Sciatic nerve (tissue), 2 donors: ENCODE data around the gene PRKAG2. TPM values are rescaled to one million over a fixed set of nuclear protein-coding genes. Genes with fewer than 3 reads are reported as not detected.
A peak's percentile ranks its signal among the peaks of the same experiment; 100 is the strongest.

Source experiments
- ATAC-seq: fragments of 200-7000 bp; cut with Tn5 transposase; one replicate; pipeline ENCODE4 v1.9.1; 2020; ENCODE audit warnings: mild to moderate bottlenecking, moderate library complexity
- DNase-seq: peaks from one replicate; pipeline ENCODE4 v3.0.0-alpha.2; 2020; ENCODE audit warnings: low spot score
- intact Hi-C: fragments of 100-400 bp; cut with DNase I; formaldehyde crosslinking; loops from one replicate; pipeline ENCODE4 v1.14.2; 2022
- total RNA-seq: library from RNA; stranded (reverse); fragmentation: NEBNext Ultra II Directional; extraction: Animal tissue kit (Norgen Biotek cat#: 25700); gene quantifications from one replicate; pipeline ENCODE4 v1.2.1, GENCODE V29; 2021
- donor health status: DM: no; HTN: no; CAD: no.
- donor health status: DM: no; HTN: no; CAD: no.

Gene PRKAG2
- total RNA-seq, 1 donor from 2014 or later, result 31.5 TPM

DNA sequence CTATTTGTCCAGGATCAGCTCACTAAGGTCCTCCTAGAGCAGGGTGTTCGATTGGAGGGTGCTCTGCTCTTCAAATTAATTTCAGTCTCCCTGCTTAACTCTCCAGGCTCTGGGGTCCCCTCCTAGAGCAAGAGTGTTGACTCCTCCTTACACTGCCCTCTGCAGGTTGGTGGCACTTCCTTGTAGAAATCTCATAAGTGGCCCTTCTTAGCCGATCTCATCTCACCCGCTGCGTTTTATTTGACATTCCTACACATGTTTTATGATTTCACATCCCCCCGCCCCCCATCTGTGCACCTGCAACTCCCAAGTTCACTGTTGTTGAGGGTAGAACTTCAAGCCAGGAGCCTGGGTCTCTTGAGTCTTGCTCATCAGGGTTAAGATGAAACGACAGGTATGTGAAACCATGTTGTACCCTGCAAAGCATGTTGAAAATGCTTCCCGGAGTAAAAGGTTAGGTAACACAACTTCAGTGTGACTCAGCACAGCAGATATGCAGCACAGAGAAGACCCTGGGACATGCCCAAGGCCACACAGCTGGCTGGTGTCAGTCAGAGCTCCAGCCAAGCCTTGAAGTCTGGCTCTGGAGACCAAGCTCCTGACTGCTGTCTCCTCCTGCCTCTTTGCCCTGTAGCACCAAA lies 171.2 kb downstream of the PRKAG2 start:
- DNase-seq (no peak), ATAC-seq (peak; percentile 34)
- intact Hi-C loops, result no loop called here

DNA sequence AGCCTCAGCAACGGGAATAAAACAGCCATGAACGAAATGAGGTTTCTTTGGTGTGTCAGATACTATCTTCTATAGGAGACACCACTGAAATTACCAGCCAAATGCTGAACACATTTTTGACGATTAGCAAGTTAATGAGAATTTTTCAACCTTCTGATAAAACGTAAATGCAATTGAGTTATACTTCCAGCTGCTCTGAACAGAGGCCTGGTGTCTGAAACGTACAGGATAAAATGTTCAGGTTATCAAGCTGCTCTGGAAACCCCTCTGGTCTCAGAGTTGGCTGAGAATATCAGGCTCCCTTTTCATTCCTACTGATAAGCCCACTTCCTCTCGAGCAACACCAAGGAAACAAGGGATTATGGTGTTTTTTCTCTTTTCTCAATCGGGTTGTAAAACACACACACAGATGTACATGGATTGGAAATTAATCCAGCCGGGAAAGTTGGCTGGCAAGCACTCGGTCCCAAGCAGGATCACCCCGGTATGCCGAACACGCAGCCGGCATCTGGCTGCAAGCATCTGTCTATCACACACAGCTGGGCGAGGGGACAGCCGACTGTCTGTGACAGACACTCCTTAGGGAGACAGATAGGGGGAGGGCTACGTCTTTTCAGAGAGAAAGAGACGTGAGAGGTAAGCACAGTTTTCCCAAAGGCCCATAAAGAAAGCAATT lies 171.8 kb downstream of the PRKAG2 start:
- ATAC-seq (no peak), DNase-seq (no peak)
- intact Hi-C loops, result no loop called here

DNA sequence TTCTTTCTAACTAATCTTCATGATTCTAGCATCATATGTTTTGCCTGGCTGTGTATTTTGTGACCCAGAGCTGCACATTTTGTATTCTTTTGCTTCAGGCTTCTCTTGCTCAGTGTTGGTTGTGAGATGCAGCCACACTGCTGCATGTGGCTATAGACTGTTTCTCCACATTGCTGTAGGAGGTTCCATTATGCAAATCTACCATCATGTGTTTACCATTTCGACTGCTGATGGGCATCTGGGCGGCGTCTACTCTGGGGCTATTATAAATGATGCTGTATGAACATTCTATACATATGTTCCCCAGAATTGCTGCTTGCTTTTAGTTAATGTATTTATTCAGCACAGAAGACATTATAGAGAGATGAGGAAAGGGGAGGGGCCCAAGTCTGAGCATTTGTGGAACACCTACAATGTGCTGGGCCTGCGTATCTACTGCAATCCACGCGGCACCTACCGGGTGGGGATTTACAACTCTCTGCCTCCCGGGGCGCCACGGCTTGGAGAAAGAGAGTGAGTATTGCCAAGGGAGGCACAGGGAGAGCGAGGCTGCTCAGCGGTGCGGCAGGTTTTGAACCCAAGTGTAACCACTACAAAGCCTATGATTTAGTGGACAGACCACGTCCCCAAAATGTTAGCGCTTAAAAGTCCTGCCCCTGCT lies 172.5 kb downstream of the PRKAG2 start:
- no peak for DNase-seq
- ATAC-seq, result no peak
- intact Hi-C loops, result no loop called here

GRCh38 chr7:151702961-151703360 lies 174.0 kb downstream of the PRKAG2 start:
- ATAC-seq (no peak), DNase-seq (no peak)
- intact Hi-C loops, result no loop called here

- DNase-seq (no peak), ATAC-seq (peak; percentile 12)
- intact Hi-C loops, result no loop called here
These were observed 176.2 kb downstream of the PRKAG2 start for GRCh38 chr7:151700586-151701165.

GRCh38 chr7:151699928-151700319 lies 177.0 kb downstream of the PRKAG2 start:
- ATAC-seq (no peak), DNase-seq (no peak)
- intact Hi-C loops, result no loop called here

DNA sequence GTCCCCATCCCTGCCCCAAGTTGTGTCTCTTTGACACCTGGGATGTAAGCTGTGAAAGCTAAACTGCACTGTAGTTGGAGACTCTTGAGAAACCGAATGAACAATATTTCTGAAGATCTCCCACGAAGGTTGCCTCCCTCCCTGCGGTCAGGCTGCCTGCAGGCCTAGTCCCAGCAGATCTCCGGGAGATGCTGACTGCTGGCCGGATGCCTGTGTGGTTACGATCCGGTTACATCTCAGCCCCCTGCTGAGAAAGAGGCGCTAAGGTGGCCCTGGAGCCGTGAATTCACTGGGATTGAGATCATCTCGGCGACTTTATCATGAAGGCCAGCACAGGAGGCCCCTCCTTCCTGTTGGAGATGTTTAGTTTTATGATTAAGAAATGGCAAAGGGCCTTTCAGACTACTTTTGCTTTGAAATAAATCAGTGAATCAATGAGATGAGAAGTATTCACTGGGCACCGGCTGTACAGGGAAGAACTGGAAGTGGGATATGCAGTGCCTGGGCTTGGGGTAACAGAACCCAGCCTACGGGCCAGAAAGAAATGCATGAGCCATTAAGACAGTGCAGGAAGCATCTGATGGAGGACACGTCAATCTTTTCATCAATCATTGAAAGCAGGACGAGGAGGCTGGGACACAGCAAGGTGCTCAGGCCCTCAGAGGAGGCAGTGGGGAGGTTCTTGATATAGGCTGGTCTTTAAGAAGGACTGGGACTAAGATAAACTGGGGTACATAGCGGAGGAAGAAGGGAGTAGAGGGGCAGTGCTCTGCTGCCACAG lies 177.6 kb downstream of the PRKAG2 start:
- intact Hi-C loops, result no loop called here
- peak; percentile 76 for DNase-seq
- peak; percentile 56 for ATAC-seq

DNA sequence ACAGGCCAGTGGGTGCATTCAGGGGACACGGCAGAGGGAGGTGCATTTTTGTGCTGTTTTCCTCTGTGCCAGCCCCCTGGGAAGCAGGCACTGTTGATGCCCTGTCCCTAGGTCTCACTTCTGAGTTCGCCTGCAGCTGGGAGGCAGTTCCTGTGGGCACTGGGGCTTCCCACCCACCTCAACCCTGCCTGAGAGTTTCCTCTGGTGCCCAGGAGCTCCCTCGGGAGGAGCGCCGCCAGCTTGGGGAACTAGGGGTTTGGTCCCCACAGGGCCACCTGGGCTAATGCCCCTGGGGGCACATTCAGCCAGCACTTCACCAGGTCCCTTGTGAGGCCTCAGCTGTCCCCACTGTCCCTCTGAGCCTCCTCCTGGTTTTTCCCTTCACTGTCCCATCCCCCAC lies 179.0 kb downstream of the PRKAG2 start:
- ATAC-seq (no peak), DNase-seq (no peak)
- intact Hi-C loops, result no loop called here

DNA sequence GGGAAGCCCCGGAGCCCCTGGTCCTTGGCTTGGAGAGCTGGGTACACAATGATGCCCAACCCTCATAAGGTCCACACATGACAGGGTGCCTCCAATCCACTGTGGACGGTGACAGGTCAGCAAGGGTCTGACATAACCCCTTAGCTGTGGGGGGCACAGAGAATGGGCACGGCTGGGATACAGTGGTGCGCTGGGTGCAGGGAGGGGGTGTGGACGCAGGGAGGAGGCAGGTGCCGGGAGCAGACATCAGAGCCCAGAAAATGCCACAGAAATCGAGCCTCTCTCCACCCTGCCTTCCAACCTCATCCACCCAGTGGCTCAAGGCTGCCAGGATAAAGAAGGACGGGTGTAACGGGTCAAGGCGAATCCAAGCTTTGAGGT lies 179.4 kb downstream of the PRKAG2 start:
- no peak for DNase-seq
- intact Hi-C loops, result no loop called here
- ATAC-seq, result no peak

DNA sequence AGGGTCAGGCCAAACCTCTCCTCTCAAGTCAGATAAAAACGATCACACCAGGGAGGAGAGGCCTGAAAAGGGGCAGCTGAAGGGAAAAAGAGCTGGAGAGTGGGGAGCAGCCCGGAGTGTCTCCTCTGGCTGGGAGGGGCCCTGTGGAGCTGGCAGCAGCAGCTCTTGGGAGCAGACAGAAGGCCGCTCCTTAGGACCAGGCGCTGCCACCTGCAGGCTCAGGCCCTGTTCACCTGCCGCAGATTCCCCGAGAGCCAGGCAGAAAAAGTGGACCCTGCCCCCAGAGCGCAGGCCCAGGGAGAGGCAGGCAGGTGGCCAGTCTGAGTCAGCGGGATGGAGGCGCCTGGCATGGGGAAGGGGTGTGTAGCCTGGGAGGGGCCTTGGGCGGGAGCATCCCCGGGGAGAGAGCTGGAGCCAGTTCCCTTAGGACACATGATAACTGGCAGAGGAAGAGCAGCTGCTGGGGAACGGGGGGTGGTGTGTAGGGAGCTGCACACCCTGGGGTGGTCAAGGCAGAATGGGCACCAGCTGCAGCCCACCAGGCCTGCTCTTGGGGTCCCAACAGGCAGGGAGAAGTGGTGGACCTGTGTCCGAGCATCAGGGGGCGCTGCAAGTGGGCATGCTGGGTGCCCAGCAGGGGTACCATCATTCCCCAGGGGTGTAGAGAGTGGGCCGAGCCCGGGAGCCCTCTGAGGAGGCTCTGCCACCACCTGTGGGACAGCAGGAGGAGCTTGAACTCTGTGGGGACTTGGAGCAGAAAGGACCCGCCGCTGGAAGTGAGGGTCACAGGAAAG lies 180.0 kb downstream of the PRKAG2 start:
- ATAC-seq (no peak), DNase-seq (no peak)
- intact Hi-C loops, result no loop called here

- DNase-seq (no peak), ATAC-seq (no peak)
- intact Hi-C loops, result no loop called here
These were observed 180.9 kb downstream of the PRKAG2 start for GRCh38 chr7:151695951-151696541.

DNA sequence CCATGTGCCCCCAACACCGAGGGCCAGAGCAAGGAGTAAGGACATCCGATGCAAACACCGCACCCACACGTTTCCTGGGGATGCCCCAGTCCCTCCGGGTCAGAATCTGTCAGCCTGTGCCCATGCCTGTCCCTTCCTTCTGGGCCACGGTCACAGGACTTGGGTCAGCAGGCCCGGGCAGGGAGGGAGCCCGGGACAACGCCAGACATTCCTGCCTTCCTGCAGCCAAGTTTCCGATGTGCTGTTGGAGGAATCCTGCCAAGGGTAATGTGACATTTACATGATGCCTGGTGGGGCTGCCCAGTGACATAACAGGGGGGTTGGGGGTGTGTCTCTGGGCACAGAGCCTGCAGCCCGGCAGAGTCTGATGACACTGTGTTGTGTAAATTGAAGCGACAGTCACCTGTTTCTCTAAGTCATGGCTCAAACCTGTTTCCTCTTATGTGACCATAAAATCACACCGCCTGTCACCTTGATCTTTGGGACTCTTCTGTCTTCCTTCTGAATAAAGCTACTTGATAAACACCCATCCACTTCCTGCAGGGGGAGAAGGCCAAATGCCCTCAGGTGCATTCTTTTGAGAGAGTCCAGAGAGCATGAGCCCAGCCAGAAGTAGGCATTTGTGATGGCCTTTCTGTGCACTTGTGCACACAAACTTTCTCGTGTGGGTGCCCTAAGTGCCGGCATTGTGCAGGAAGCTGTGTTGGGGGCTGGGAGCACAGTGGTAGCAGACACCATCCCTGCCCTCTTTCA lies 181.9 kb downstream of the PRKAG2 start:
- DNase-seq, result no peak
- ATAC-seq, result peak; percentile 58
- intact Hi-C loops, result no loop called here

- ATAC-seq (no peak), DNase-seq (no peak)
- intact Hi-C loops, result no loop called here
These were observed 182.5 kb downstream of the PRKAG2 start for GRCh38 chr7:151694441-151694827.

DNA sequence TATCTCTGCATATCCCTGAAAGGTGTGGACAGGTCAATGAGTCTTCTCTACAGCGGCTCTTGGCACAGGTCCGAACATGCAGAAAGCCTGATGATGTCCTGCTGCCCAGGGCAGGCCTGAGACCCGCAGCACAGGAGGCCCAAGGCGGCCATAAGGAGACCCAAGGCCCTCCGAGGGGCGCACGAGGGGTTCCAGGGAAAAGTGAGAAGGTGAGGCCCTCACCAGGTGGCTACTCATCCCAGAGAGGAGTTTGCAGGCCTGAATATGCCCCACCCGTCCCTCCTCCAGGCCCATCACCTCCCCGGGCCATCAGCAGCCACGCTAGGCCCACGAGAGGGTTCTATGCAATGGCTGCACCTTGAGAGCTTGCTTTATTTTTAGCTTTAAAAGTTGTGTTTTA lies 183.8 kb downstream of the PRKAG2 start:
- intact Hi-C loops, result no loop called here
- DNase-seq, result no peak
- ATAC-seq, result no peak

DNA sequence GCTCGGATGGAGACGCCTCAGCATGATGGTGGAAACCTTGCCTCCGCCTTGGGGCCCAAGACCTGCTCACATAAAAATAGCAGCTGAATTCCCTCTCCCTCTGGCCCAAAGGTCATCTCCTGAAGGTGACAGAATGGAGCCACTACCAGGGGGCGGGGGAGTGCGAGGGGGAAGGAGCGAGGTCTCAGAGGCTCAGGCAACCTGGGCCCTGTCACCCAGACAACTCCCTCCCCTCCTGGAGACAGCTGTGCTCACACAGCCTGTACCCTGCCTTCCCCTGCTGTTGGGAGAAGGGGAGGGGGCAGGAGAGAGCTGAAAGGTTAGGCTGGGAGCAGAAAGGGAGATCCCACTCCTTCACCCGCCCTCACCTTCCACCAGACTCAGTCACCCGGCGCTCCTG lies 184.2 kb downstream of the PRKAG2 start:
- intact Hi-C loops, result no loop called here
- DNase-seq, result no peak
- ATAC-seq, result no peak

DNA sequence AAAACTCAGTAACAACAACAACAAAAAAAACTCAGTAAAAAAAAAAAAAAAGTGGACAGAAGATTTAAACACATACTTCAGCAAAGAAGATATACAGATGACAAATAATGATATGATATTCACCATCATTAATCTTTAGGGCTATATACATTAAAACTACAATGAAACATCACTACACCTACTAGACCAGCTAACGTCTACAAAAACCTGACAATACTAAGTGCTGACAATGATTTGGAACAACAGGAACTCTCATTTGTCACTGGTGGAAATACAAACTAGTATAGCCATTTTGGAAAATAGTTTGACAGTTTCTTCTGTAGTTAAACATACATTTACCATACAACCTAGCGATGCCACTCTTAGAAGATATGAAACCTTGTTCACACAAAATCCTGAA lies 185.5 kb downstream of the PRKAG2 start:
- ATAC-seq (no peak), DNase-seq (no peak)
- intact Hi-C loops, result no loop called here

DNA sequence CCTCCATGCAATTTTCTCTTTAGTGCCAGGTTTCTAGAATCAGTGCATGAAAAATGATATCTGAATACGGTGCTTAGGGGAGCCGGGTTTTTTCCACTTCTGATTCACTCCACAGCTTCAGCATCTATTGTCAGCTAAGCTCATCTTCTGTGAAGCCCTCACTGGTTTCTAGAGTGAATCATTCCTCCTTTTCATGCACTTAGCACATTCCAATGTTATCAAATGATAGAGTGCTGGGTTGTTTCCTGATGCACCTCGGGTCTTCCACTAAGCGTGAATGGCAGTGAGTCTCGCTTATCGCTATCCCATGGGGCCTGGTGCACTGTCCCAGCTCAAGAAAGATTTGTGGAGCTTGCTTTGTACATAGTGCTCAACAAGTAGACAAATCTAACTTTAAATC lies 186.3 kb downstream of the PRKAG2 start:
- intact Hi-C loops, result no loop called here
- no peak for ATAC-seq
- no peak for DNase-seq
